Neural crest cell (in vitro differentiated cells): ENCODE measurements around the gene NOTUM. TPM values are rescaled to one million over a fixed set of nuclear protein-coding genes. Genes with fewer than 3 reads are reported as not detected.

Source experiments
- DNase-seq: peaks from one replicate; pipeline ENCODE4 v3.0.0; 2021; ENCODE audit warnings: low read depth, mixed read lengths, low spot score
- H3K27ac Mint-ChIP-seq: one replicate; pipeline ENCODE4 v1.8.0; 2021; ENCODE audit warnings: mild to moderate bottlenecking, mixed read lengths; ENCODE audit not compliant: unreplicated experiment
- H3K27me3 Mint-ChIP-seq: 2 replicates; pipeline ENCODE4 v1.8.0; 2021; ENCODE audit warnings: low read depth, mild to moderate bottlenecking, mixed read lengths
- H3K36me3 Mint-ChIP-seq: 2 replicates; pipeline ENCODE4 v1.8.0; 2021; ENCODE audit warnings: low read depth, mild to moderate bottlenecking, mixed read lengths
- H3K4me1 Mint-ChIP-seq: 2 replicates; pipeline ENCODE4 v1.8.0; 2021; ENCODE audit warnings: mixed read lengths
- H3K4me3 Mint-ChIP-seq: one replicate; pipeline ENCODE4 v1.8.0; 2021; ENCODE audit warnings: mild to moderate bottlenecking, mixed read lengths
- H3K9me3 Mint-ChIP-seq: 2 replicates; pipeline ENCODE4 v1.8.0; 2021; ENCODE audit warnings: mixed read lengths
- total RNA-seq: library from RNA; stranded (reverse); gene quantifications from 2 replicates; pipeline ENCODE4 v1.2.1, GENCODE V29; 2021
- TF ChIP-seq, protein P1 (sequence below): fragments of 200-600 bp; sonication (generic); conservative IDR thresholded peaks from 2 replicates; pipeline ENCODE4 v1.5.0; 2021; ENCODE audit warnings: antibody characterized with exemption, mild to moderate bottlenecking

Gene NOTUM
- total RNA-seq, 1 donor from 2014 or later, result 6.3 TPM

DNA sequence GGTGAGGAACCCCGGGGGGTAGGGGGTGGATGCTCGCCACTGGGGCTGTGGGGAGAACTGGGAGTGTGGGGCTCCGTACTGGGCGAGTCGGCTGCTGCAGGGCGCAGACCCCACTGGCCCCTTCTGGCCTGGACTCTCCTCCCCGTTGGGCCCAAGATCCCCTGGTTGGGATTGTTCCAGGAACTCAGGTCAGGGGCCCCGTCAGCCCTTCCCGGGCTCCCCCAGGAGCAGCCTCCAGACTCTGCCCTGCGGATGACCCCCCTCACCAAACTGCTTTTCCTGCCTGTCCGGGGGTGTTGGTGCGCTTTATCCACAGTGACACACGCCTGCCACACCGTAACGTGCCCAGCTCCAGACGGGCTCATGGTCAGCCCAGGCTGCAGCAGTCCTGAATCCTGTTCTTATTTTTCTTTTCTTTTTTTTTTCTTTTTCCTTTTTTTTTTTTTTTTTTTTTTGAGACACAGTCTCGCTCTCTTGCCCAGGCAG lies 40.6 kb upstream of the NOTUM start:
- Mint-ChIP-seq H3K27ac (no peak overlapping the region), H3K9me3 (no peaks in the 10 kb centered on the region), H3K36me3 (no peaks in the 10 kb centered on the region), H3K27me3 (no peaks in the 10 kb centered on the region), H3K4me3 (no peak overlapping the region), H3K4me1 (peaks cover 22% of the 10 kb centered on the region)
- TF ChIP-seq, protein P1, sequence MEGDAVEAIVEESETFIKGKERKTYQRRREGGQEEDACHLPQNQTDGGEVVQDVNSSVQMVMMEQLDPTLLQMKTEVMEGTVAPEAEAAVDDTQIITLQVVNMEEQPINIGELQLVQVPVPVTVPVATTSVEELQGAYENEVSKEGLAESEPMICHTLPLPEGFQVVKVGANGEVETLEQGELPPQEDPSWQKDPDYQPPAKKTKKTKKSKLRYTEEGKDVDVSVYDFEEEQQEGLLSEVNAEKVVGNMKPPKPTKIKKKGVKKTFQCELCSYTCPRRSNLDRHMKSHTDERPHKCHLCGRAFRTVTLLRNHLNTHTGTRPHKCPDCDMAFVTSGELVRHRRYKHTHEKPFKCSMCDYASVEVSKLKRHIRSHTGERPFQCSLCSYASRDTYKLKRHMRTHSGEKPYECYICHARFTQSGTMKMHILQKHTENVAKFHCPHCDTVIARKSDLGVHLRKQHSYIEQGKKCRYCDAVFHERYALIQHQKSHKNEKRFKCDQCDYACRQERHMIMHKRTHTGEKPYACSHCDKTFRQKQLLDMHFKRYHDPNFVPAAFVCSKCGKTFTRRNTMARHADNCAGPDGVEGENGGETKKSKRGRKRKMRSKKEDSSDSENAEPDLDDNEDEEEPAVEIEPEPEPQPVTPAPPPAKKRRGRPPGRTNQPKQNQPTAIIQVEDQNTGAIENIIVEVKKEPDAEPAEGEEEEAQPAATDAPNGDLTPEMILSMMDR, result no peak
- no peak for DNase-seq

DNA sequence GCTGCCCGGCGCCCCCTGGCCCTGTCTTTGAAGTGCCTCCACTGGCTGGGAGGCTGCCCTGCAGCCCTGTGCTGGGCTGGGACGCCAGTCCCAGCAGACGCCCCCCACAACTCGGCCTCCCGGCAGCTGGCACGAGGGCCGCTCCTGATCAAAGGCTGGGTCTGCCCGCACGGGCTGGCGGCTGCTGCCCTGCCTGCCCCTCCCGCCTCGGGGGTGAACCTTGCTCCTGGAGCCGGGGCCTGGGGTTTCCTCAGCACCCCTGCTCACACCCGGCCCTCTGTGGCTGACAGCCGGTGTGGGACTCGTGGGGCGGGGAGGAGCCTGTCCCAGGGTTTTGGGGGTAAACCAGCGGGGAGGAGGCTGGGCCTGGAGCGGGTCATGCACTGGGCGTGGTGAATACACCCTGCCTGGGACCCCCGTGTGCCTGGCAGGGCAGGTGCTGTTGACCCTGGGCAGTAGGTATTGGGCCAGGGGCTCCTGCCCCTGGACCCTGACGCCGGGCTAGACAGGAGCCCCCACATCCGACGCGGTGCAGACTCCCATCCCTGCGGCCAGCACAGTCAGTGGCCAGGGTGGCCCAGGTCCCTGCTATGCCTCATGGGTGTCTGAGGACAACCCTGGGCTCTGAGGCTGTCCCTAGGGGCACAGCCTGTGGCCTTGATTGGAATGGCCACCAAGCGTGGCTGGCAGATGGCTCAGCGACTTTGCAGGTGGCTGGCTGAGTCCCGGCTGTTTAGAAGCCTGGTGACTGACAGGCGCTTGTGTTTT lies 40.0 kb upstream of the NOTUM start:
- DNase-seq, result no peak
- H3K36me3 Mint-ChIP-seq, result no peaks in the 10 kb centered on the region
- TF ChIP-seq, protein P1, result no peak
- peaks cover 18% of the 10 kb centered on the region for H3K4me1 Mint-ChIP-seq
- H3K4me3 Mint-ChIP-seq, result no peak overlapping the region
- H3K9me3 Mint-ChIP-seq, result no peaks in the 10 kb centered on the region
- no peak overlapping the region for H3K27ac Mint-ChIP-seq
- no peaks in the 10 kb centered on the region for H3K27me3 Mint-ChIP-seq

GRCh38 chr17:81999976-82000802 lies 39.2 kb upstream of the NOTUM start:
- DNase-seq, result no peak
- no peak overlapping the region for H3K4me3 Mint-ChIP-seq
- TF ChIP-seq, protein P1, result no peak
- no peaks in the 10 kb centered on the region for H3K27me3 Mint-ChIP-seq
- no peaks in the 10 kb centered on the region for H3K36me3 Mint-ChIP-seq
- H3K27ac Mint-ChIP-seq, result no peak overlapping the region
- H3K9me3 Mint-ChIP-seq, result no peaks in the 10 kb centered on the region
- peaks cover 15% of the 10 kb centered on the region for H3K4me1 Mint-ChIP-seq

- Mint-ChIP-seq H3K4me1 (peaks cover 19% of the 10 kb centered on the region), H3K27me3 (no peaks in the 10 kb centered on the region), H3K9me3 (no peaks in the 10 kb centered on the region), H3K27ac (no peak overlapping the region), H3K36me3 (no peaks in the 10 kb centered on the region), H3K4me3 (no peak overlapping the region)
- no peak for DNase-seq
- TF ChIP-seq, protein P1, result no peak
Measured at GRCh38 chr17:81999587-81999975, 38.6 kb upstream of the NOTUM start.

GRCh38 chr17:81998691-81999438 lies 37.9 kb upstream of the NOTUM start:
- H3K36me3 Mint-ChIP-seq, result no peaks in the 10 kb centered on the region
- TF ChIP-seq, protein P1, result no peak
- H3K9me3 Mint-ChIP-seq, result no peaks in the 10 kb centered on the region
- H3K4me3 Mint-ChIP-seq, result no peak overlapping the region
- DNase-seq, result no peak
- no peak overlapping the region for H3K27ac Mint-ChIP-seq
- peaks cover 22% of the 10 kb centered on the region for H3K4me1 Mint-ChIP-seq
- no peaks in the 10 kb centered on the region for H3K27me3 Mint-ChIP-seq
